SK-N-SH treated with all-trans-retinoic acid at 6 μM for 48 hours (cell line): Measurements from ENCODE around the gene SLC2A1.

Source experiments
- BACH2 ChIP-seq: fragments of 250-450 bp; sonication (Bioruptor Pico); IDR thresholded peaks from 2 replicates; pipeline ENCODE4 v1.9.0; 2021; ENCODE audit warnings: mild to moderate bottlenecking, borderline replicate concordance
- GLIS3 ChIP-seq: fragments of 250-450 bp; sonication (Bioruptor Pico); IDR thresholded peaks from 2 replicates; pipeline ENCODE4 v1.5.0; 2020; ENCODE audit warnings: mild to moderate bottlenecking, moderate library complexity
- OSR1 ChIP-seq: fragments of 250-450 bp; sonication (Bioruptor Pico); IDR thresholded peaks from 2 replicates; pipeline ENCODE4 v1.8.0; 2022; ENCODE audit warnings: moderate library complexity, mild to moderate bottlenecking, inconsistent platforms
- PPARA ChIP-seq: fragments of 250-450 bp; sonication (Bioruptor Pico); IDR thresholded peaks from 2 replicates; pipeline ENCODE4 v1.5.0; 2020; ENCODE audit warnings: mild to moderate bottlenecking, borderline replicate concordance
- TOX ChIP-seq: fragments of 250-450 bp; sonication (Bioruptor Pico); IDR thresholded peaks from 2 replicates; pipeline ENCODE4 v1.8.0; 2021; ENCODE audit warnings: mild to moderate bottlenecking, moderate library complexity, borderline replicate concordance
- ZFP3 ChIP-seq: fragments of 250-450 bp; sonication (Bioruptor Pico); IDR thresholded peaks from 2 replicates; pipeline ENCODE4 v1.5.0; 2020; ENCODE audit warnings: mild to moderate bottlenecking, moderate library complexity
- ZFP30 ChIP-seq: fragments of 450-650 bp; formaldehyde crosslinking; IDR thresholded peaks from 2 replicates; pipeline ENCODE4 v1.5.0; 2022; ENCODE audit warnings: mild to moderate bottlenecking, moderate library complexity
- ZNF565 ChIP-seq: fragments of 450-650 bp; formaldehyde crosslinking; conservative IDR thresholded peaks from 2 replicates; pipeline ENCODE4 v1.5.0; 2020; ENCODE audit warnings: low read depth, mild to moderate bottlenecking, moderate library complexity
- ZNF70 ChIP-seq: fragments of 450-650 bp; formaldehyde crosslinking; IDR thresholded peaks from 2 replicates; pipeline ENCODE4 v1.5.0; 2020; ENCODE audit warnings: mild to moderate bottlenecking, moderate library complexity
- TF ChIP-seq, protein P1 (sequence below): fragments of 250-450 bp; sonication (Bioruptor Pico); IDR thresholded peaks from 2 replicates; pipeline ENCODE4 v1.5.1; 2020; ENCODE audit warnings: low read depth, mild to moderate bottlenecking, moderate library complexity
- TF ChIP-seq, protein P2 (sequence below): fragments of 250-450 bp; sonication (Bioruptor Pico); IDR thresholded peaks from 2 replicates; pipeline ENCODE4 v1.5.0; 2020; ENCODE audit warnings: mild to moderate bottlenecking, moderate library complexity
- TF ChIP-seq, protein P3 (sequence below): fragments of 250-450 bp; sonication (Bioruptor Pico); IDR thresholded peaks from 2 replicates; pipeline ENCODE4 v1.8.0; 2020; ENCODE audit warnings: mild to moderate bottlenecking, moderate library complexity, borderline replicate concordance

DNA sequence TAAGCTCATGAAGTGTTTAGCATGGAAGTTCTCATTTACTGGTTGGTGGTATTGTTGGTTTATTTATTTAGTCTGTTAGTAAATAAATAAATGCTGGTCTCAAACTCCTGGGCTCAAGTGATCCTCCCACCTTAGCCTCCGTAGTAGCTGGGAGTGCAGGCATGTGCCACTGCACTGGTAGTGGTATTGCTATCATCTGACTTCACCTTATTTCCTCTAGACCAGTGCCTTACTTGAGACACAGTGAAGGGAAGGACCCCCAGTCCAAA is 1.4 kb upstream of the SLC2A1 start:
- TF ChIP-seq OSR1 (CRISPR knock-in tag) = no peak
- TF ChIP-seq PPARA (CRISPR knock-in tag) = no peak
- no peak for TF ChIP-seq ZNF70 (CRISPR knock-in tag)
- TF ChIP-seq, protein P1, sequence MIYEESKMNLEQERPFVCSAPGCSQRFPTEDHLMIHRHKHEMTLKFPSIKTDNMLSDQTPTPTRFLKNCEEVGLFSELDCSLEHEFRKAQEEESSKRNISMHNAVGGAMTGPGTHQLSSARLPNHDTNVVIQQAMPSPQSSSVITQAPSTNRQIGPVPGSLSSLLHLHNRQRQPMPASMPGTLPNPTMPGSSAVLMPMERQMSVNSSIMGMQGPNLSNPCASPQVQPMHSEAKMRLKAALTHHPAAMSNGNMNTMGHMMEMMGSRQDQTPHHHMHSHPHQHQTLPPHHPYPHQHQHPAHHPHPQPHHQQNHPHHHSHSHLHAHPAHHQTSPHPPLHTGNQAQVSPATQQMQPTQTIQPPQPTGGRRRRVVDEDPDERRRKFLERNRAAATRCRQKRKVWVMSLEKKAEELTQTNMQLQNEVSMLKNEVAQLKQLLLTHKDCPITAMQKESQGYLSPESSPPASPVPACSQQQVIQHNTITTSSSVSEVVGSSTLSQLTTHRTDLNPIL (CRISPR knock-in tag) = no peak
- no peak for TF ChIP-seq GLIS3 (CRISPR knock-in tag)
- TF ChIP-seq, protein P2, sequence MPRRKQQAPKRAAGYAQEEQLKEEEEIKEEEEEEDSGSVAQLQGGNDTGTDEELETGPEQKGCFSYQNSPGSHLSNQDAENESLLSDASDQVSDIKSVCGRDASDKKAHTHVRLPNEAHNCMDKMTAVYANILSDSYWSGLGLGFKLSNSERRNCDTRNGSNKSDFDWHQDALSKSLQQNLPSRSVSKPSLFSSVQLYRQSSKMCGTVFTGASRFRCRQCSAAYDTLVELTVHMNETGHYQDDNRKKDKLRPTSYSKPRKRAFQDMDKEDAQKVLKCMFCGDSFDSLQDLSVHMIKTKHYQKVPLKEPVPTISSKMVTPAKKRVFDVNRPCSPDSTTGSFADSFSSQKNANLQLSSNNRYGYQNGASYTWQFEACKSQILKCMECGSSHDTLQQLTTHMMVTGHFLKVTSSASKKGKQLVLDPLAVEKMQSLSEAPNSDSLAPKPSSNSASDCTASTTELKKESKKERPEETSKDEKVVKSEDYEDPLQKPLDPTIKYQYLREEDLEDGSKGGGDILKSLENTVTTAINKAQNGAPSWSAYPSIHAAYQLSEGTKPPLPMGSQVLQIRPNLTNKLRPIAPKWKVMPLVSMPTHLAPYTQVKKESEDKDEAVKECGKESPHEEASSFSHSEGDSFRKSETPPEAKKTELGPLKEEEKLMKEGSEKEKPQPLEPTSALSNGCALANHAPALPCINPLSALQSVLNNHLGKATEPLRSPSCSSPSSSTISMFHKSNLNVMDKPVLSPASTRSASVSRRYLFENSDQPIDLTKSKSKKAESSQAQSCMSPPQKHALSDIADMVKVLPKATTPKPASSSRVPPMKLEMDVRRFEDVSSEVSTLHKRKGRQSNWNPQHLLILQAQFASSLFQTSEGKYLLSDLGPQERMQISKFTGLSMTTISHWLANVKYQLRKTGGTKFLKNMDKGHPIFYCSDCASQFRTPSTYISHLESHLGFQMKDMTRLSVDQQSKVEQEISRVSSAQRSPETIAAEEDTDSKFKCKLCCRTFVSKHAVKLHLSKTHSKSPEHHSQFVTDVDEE (CRISPR knock-in tag) = no peak
- no peak for TF ChIP-seq BACH2 (CRISPR knock-in tag)
- no peak for TF ChIP-seq ZFP3 (CRISPR knock-in tag)
- TF ChIP-seq, protein P3, sequence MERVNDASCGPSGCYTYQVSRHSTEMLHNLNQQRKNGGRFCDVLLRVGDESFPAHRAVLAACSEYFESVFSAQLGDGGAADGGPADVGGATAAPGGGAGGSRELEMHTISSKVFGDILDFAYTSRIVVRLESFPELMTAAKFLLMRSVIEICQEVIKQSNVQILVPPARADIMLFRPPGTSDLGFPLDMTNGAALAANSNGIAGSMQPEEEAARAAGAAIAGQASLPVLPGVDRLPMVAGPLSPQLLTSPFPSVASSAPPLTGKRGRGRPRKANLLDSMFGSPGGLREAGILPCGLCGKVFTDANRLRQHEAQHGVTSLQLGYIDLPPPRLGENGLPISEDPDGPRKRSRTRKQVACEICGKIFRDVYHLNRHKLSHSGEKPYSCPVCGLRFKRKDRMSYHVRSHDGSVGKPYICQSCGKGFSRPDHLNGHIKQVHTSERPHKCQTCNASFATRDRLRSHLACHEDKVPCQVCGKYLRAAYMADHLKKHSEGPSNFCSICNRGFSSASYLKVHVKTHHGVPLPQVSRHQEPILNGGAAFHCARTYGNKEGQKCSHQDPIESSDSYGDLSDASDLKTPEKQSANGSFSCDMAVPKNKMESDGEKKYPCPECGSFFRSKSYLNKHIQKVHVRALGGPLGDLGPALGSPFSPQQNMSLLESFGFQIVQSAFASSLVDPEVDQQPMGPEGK = no peak
- TF ChIP-seq ZNF565 (CRISPR knock-in tag) = no peak
- TF ChIP-seq TOX (CRISPR knock-in tag) = no peak
- TF ChIP-seq ZFP30 (CRISPR knock-in tag) = no peak
